K562 (cell line): ENCODE measurements around the gene GAL3ST2.

Experiments
- CTCF ChIP-seq, 3 experiments: IDR thresholded peaks in 2 of 3; conservative IDR thresholded peaks in 1 of 3; 2 replicates each; pipeline ENCODE4 v1.5.1; 2011 to 2012; ENCODE audit warnings: low read length in 3 of 3, mild to moderate bottlenecking in 3 of 3, control low read depth in 2 of 3, improper control_type of control experiment in 1 of 3, inconsistent platforms in 1 of 3, low read depth in 1 of 3, mixed read lengths in 1 of 3, moderate library complexity in 1 of 3; ENCODE audit not compliant: insufficient read depth in 2 of 3
- E2F6 ChIP-seq, 2 experiments: IDR thresholded peaks; 2 replicates each; pipeline ENCODE4 v1.6.1; 2011; ENCODE audit warnings: borderline replicate concordance in 1 of 2, control low read depth in 1 of 2, low read depth in 1 of 2, low read length in 1 of 2, mild to moderate bottlenecking in 1 of 2, mixed read lengths in 1 of 2, moderate library complexity in 1 of 2; ENCODE audit not compliant: insufficient read depth in 1 of 2, insufficient read length in 1 of 2, poor library complexity in 1 of 2, severe bottlenecking in 1 of 2; ENCODE audit errors: extremely low read depth in 1 of 2
- GABPA ChIP-seq: fragments of 200-800 bp; sonication (Bioruptor generic); conservative IDR thresholded peaks from 2 replicates; pipeline ENCODE4 v1.6.1; 2016; ENCODE audit warnings: low read depth, missing genetic modification characterization, missing compliant biosample characterization
- GATAD2A ChIP-seq: fragments of 450-650 bp; IDR thresholded peaks from 2 replicates; pipeline ENCODE4 v1.6.1; 2017
- HDAC1 ChIP-seq, 2 experiments: fragments of 450-650 bp; IDR thresholded peaks; 2 replicates each; pipeline ENCODE4 v1.6.1; 2016 to 2017; ENCODE audit warnings: inconsistent platforms in 1 of 2, mild to moderate bottlenecking in 1 of 2, moderate library complexity in 1 of 2
- MEIS2 ChIP-seq: fragments of 450-650 bp; IDR thresholded peaks from 2 replicates; pipeline ENCODE4 v1.6.1; 2014; ENCODE audit warnings: mild to moderate bottlenecking; ENCODE audit not compliant: partially characterized antibody
- NFYB ChIP-seq: IDR thresholded peaks from 2 replicates; pipeline ENCODE4 v1.6.1; 2011; ENCODE audit warnings: mild to moderate bottlenecking, moderate library complexity; ENCODE audit not compliant: insufficient read length; ENCODE audit errors: extremely low read depth
- SNRNP70 ChIP-seq: fragments of 200-400 bp; formaldehyde crosslinking; optimal IDR thresholded peaks from 2 replicates; pipeline ENCODE3; 2017; ENCODE audit warnings: low read depth, low read length
- WHSC1 ChIP-seq: IDR thresholded peaks from one replicate; pipeline ENCODE4 v1.6.1; 2012; ENCODE audit warnings: low read length, control low read depth, inconsistent platforms
- ZNF143 ChIP-seq: sonication (generic); formaldehyde crosslinking; IDR thresholded peaks from 2 replicates; pipeline ENCODE4 v1.9.0; 2022; ENCODE audit warnings: mild to moderate bottlenecking, missing genetic modification reagents

- no peak for TF ChIP-seq CTCF (IDR thresholded peaks at IDR 0.05 in 2 of 3, conservative IDR thresholded peaks at IDR 0.05 in 1 of 3; ENCODE audit: insufficient read depth in 2 of 3, low read depth in 1 of 3, low read length in 3 of 3)
- TF ChIP-seq GATAD2A, result no peak
- no peak for TF ChIP-seq NFYB
- no peak for TF ChIP-seq SNRNP70
- TF ChIP-seq GABPA (tag), result no peak
- TF ChIP-seq MEIS2, result no peak
- no peak for TF ChIP-seq WHSC1
- TF ChIP-seq ZNF143 (CRISPR knock-in tag), result no peak
- no peak for TF ChIP-seq E2F6 (IDR thresholded peaks at IDR 0.05; ENCODE audit: borderline replicate concordance in 1 of 2, extremely low read depth in 1 of 2, insufficient read depth in 1 of 2, insufficient read length in 1 of 2, low read depth in 1 of 2, low read length in 1 of 2, poor library complexity in 1 of 2, severe bottlenecking in 1 of 2)
- no peak for TF ChIP-seq HDAC1 (IDR thresholded peaks at IDR 0.05)
Observed at GRCh38 chr2:241834527-241835210, 58.0 kb downstream of the GAL3ST2 start.
